ENCODE results near the gene EPM2AIP1.

- no peak for TF ChIP-seq TEAD4 (IDR thresholded peaks at IDR 0.05)
- TF ChIP-seq, protein P1, sequence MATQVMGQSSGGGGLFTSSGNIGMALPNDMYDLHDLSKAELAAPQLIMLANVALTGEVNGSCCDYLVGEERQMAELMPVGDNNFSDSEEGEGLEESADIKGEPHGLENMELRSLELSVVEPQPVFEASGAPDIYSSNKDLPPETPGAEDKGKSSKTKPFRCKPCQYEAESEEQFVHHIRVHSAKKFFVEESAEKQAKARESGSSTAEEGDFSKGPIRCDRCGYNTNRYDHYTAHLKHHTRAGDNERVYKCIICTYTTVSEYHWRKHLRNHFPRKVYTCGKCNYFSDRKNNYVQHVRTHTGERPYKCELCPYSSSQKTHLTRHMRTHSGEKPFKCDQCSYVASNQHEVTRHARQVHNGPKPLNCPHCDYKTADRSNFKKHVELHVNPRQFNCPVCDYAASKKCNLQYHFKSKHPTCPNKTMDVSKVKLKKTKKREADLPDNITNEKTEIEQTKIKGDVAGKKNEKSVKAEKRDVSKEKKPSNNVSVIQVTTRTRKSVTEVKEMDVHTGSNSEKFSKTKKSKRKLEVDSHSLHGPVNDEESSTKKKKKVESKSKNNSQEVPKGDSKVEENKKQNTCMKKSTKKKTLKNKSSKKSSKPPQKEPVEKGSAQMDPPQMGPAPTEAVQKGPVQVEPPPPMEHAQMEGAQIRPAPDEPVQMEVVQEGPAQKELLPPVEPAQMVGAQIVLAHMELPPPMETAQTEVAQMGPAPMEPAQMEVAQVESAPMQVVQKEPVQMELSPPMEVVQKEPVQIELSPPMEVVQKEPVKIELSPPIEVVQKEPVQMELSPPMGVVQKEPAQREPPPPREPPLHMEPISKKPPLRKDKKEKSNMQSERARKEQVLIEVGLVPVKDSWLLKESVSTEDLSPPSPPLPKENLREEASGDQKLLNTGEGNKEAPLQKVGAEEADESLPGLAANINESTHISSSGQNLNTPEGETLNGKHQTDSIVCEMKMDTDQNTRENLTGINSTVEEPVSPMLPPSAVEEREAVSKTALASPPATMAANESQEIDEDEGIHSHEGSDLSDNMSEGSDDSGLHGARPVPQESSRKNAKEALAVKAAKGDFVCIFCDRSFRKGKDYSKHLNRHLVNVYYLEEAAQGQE (IDR thresholded peaks at IDR 0.05; ENCODE audit: low read depth): no peak
- no peak for TF ChIP-seq RAD21 (IDR thresholded peaks at IDR 0.05; ENCODE audit: low read depth)
- no peak for TF ChIP-seq FOXM1 (IDR thresholded peaks at IDR 0.05; ENCODE audit: borderline replicate concordance, low read depth)
- no peak for TF ChIP-seq TAF1 (IDR thresholded peaks at IDR 0.05; ENCODE audit: low read depth)
- TF ChIP-seq EGR1 (IDR thresholded peaks at IDR 0.05): no peak
- TF ChIP-seq YY1 (IDR thresholded peaks at IDR 0.05; ENCODE audit: low read depth): no peak
- TF ChIP-seq NFIC (IDR thresholded peaks at IDR 0.05): no peak
- TF ChIP-seq USF1 (IDR thresholded peaks at IDR 0.05): no peak
- TF ChIP-seq EP300 (IDR thresholded peaks at IDR 0.05; ENCODE audit: borderline replicate concordance): no peak
- no peak for TF ChIP-seq MAX (IDR thresholded peaks at IDR 0.05)
Observed at GRCh38 chr3:36981006-36981405, 11.9 kb downstream of the EPM2AIP1 start.
